Limb (tissue), 2 donors: ENCODE measurements around the gene SLC7A14.
A peak's percentile ranks its signal among the peaks of the same experiment; 100 is the strongest.

Source experiments
- DNase-seq, 2 donors: peaks; one replicate each; pipeline ENCODE4 v3.0.0-alpha.2; 2016; ENCODE audit errors: extremely low spot score in 2 of 2

The SLC7A14 gene

DNA sequence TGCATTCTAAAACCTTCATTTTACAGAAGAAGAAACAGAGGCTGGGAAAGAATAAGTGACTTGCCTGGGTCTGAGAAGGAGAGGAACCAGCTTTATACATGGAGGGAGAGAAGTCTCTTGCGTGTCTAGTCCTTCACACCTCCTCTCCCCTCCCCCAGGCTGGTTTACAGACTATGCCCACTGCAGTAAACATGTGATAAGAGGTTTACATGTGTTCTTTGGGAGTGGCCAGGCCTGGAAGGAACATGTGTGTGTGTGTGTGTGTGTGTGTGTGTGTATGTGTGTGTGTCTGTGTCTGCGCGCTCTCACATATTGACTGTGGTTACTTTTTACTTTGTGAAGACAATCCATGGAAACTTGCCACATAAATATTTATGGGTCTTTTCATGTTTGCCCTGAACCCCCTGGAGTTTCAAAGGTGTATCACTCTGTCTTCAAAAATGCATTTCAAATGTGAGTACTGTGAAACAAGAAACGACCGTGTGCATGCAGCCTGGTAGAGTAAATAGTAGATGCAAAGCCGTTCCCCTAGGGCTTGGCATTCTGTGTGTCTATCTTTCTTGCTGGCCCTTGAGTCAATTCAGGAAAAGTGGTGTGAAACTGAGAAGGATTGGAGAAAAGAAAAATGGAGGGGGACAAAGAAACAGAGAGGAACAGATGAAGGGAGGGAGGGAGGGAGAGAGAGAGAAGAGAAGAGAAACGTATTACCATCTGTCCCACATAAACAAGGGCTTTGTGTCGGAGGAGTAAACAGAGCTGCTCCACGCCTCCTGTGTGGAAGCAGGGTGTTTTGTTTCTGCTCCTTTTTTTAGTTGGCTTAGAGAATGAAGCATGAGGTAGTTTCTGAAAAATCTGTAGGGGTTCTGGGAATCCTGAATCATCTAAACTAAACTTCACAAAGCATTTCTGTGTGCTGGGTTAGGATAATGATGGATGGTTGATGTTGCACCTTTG lies 115.5 kb downstream of the SLC7A14 start:
- DNase-seq, result peak in 1 of 2 donors; percentile 47

DNA sequence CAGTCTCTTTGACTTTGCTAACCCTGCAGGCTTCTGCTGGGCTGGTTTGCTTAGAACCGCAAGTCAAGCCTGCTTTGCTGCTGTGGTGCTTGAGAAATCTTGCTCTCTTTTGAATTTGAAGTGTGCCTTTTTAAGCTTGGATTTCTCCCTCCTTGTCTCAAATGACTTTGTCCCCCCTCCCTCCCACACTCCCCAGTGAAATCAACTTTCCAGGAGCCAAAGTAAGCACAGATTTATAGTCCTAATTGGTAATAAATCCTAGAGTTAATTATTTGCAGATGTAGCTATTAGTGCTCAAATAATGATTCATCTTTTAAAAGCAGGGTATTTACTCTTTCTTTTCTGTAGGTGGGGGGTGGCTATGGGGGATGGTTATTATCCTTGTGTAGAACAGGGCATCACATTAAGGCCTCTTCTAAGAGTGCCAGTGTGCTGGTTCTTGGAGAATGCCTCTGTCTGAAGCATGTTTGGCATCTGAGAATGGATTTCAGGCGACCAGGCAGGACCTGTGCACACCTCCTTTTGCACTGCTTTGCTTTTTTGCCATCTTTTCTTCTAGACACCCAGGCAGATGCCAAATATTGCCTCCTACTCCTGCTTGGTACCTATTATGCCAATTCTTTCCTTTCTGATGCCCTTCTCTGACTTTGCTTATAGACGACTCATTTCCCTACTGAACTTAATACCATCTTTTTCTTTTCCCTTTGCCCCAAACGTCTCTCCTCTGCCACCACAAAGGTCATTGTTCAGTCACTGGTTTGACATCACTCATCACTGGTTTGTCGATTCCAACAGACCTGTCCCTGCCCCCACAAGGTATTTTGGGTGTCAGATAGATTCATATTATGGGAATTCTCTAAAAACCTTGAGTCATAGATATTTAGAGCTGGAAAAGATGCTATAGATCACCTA lies 116.5 kb downstream of the SLC7A14 start:
- DNase-seq, result no peak

DNA sequence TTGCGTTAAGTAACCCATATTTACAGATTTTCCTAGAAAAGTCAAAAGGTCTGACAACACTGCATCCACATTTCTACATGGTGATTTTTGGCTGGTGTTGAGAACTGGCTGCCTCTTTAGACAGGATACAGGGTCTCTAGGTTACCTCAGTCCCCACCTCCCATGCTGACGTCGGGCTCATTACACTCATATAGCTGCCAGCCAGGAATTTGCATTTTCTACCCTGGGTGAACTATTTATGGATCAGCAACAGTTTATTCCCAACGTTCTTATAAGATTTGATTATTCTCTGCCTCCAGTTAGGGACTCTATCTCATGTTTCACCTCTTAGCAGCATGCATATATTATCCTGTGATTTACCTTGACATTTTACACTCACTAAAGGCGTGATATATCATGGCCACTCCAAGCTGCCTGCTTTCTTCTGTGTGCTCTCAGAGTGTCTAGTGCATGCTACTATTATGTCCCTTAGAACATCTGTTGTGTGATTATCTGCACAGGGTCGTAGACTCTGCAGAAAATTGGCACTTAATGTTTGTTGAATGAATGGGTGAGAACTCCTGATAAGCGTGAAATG lies 118.2 kb downstream of the SLC7A14 start:
- no peak for DNase-seq

DNA sequence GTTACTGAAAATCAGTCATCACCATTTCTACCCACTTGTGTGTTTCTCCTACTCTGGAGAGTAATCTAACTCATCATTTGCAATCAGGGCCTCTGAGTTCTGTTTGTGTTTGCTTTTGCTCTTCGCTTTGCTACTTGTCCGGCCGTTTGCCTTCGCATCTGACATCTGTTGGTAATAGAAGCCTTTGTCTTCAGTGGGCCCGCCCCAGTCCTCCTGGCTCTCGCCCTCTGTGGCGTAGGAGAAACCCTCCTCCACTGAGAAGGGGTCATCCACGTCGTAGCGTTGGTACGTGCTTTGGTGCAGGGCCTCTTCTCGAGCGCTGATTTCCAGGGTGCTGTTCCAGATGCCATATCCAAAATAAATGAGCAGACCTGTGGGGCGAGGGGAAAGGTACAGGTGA lies 118.9 kb downstream of the SLC7A14 start:
- no peak for DNase-seq

DNA sequence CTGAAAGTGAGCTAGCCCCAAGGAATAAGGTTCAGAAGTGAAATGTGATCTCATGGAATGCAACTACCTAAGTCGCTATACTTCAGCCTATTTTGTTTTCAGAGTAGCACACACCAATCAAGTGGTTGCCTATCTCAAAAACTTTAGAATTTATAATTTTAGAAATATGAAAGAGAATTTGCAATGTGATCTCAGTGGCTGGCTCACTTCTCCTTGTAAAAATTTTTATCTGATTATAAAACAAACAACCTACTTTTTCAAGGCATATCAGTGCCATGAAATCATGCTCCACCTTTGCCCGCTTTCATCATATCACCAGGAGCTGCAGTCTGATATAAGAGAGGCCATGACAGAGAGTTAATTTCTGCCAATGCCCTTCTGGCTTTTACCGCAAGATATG lies 119.9 kb downstream of the SLC7A14 start:
- no peak for DNase-seq

DNA sequence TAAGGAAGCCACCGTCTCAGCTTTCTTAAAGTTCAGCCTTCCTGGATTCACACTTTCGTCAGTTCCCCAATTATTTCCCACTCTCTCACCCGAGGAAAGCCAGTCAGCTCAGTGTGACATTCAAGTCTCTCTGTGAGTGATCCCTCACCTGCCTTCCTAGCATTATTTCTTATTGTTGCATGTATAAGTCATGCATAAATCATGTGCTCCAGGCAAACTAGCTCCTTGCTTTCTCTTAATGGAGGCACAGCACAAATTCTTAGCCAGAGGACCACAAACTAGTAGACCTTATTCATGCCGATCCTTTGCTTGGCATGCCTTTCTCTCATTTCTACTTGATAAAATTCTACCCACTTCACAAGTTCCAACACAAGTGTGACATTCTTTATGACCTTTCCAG lies 122.9 kb downstream of the SLC7A14 start:
- DNase-seq, result no peak

DNA sequence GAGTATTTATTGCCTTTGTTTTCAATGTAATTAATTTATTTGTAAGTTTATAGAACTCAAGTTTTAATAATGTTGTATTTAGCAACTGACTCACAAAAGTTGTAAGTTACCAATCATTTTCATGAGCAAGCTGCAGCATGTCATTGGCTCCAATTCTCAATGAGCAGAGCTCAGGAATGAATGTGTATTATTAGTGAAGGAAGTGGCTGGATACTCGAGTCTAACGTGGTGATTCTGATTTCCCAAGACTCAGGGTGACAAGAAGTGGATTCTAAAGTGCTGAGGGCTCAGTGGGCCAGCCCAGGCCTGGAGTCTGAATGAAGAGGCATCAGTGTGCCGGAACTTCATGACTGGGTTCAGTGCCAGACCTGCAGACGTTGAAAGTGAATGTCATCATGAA lies 127.6 kb downstream of the SLC7A14 start:
- no peak for DNase-seq

DNA sequence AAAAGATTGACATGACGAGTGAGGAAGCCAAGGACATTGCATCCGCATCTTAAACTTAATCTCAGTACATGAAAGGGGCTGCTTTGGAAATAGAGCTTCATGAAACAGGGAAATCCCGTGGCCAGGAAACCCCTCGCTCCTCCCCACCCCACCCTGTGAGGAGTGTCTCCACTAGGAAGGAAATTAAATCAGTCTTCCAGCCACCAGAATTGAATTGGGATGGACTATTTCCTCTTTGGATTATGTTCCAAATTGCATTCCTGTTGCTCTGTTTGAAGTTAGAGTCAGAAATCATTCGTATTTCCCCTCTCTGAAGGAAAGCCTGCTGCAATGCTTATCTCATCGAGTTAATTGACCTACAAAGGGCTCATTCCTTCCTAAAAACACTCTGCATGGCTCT lies 131.4 kb downstream of the SLC7A14 start:
- DNase-seq, result no peak

DNA sequence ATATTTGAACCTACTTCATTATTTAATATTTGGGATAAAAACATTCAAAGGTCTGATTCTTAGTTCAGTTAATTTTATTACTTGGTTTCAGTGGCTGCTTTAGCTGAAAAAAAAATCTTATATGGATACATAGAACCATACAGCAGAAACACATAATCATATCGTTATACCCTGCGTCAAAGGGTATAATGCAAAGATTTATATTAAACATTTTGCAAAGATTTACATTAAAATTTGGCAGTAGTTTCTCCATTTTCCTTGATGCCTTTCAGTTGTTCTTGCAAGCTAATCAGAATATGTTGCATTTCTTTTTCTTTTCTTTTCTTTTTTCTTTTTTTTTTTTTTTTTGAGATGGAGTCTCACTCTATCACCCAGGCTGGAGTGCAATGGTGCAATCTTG lies 135.8 kb downstream of the SLC7A14 start:
- DNase-seq, result no peak

DNA sequence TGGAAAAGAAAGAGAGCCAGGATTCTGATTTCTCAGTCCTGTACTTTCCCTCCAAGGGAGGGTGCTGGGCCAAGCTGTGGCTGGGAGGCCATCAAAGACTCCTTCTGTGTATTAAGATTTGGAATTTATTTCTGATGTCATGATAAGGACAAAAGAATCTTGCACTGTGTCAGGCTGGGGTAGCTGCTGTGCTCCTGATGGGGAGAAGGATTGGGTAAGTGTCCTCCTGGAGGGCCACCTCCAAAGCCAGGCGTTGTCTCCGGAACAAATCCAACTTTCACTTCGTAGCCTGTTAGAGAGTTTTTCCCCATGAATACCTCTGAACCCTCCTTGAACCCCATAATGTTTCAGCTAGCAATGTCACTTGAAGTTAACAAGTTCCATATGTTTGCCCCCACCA lies 137.3 kb downstream of the SLC7A14 start:
- no peak for DNase-seq

DNA sequence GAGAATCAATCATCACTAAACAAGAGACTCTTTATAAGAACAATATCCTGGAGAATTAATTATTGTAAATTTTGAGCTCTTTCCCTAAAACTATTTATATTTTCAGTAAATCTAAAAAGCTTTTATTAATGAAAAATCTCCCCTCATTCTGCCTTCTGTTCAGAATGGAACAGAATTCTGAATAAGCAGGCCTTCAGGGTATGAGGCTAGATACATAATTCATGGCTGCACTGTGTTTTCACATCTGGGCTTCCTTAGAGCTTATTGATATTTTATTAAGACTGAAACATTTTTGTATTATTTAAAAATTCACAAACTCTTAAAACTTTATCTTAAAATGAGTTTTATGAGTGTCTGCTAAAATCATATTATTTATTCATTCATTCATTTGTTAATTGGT lies 142.4 kb downstream of the SLC7A14 start:
- no peak for DNase-seq

DNA sequence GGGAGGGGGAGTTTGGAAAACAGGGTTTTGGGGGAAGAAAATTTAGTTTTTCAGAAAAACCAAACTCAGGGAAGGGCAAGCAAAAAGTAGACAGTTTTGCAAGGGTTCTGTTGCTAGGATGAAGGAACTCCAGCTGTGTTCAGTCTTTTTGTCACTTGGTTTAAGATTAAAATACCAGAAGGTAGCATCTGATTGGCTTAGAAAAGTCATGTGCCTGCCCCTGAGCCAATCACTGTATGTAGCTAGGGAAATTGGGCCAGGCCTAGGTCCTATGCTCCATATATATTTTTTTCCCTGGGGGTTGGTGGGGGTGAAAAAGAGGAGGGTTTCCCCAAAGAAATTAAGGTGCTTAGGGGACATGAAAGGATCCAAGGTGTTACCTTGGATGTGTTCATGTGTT lies 142.9 kb downstream of the SLC7A14 start:
- no peak for DNase-seq

DNA sequence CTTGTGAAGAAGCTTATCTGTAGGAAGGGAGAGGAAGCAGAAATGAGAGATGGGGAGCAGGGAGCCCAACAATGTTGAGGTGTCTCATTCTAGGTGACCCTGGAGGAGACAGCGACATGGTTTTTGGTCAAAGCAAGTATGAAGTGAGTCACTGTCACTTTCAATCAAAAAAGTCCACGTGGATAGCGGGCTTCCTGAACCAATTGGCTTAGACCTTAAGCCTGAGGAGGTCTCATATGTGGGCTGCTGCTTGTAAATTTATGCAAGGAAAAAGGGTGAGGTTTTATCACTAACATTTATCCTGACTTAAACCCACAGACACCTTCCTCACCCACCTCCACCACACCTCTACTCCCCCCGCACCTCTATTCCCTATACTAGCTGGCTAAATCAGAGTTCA lies 144.5 kb downstream of the SLC7A14 start:
- DNase-seq, result no peak

DNA sequence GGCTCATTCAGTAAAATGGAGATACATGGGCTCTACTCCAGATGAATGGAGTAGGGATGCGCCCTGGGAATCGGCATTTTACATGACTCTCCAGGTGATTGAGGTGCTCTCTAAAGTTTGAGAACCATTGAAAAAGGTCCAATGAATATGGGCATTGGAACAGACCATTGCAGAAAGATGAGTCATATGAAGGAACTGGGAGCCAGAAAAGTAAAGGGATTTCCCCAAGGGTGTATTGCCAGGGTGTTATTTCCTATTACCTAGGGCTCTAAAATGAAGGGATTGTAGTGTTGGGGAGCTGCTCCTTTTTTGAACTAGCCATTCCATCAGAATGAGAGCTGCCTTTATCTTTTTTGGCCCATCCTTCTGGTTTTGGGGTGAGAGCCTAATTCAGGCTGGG lies 145.5 kb downstream of the SLC7A14 start:
- no peak for DNase-seq

DNA sequence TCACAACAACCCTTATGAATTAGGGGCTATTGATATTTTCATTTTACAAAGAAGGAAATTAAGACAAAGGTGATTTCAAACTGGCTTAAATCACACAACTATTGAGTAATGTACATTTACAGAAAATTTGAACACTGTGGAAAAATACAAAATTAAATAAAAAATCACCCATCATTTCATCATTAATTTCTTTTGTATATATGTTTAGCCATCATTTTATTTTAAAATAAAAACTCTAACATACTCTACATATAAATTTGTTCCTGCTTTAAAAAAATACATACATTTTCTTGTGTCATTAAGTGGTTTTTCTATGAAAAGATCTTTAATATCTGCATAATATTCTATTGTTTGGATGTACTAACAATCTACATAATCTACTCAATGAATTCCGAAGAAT lies 147.0 kb downstream of the SLC7A14 start:
- no peak for DNase-seq

DNA sequence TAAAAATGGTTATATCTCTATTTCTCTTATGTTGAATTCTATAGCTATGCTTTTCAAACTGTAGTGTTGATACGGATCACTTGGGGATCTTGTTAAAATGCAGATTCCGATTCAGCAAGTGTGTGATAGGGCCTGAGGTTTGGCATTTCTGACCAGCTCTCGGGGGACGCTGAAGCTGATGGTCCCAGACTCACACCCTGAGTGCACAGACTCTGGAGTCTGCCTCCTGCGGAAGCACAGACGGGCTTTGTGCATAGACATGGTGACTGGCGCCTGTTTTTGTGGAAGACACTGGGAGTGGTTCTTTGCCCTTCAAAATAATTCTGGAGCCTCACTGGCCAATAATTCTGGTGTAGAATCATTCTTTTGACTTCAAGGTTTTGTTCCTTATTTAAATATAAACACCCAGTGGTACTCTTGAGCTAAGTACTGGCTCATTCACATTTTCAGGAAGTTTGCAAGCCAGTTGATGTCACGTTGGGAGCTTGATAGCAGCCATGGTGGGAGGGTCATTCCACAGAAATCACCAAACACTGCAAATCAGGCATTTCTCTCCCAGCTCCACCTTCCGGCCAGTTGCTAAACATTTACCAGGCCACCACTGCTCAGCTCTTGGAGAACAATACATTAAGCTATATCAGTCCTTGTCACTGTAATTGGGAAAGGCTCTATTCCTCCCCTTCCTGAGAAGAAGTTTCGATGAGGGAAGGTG lies 148.0 kb downstream of the SLC7A14 start:
- no peak for DNase-seq

DNA sequence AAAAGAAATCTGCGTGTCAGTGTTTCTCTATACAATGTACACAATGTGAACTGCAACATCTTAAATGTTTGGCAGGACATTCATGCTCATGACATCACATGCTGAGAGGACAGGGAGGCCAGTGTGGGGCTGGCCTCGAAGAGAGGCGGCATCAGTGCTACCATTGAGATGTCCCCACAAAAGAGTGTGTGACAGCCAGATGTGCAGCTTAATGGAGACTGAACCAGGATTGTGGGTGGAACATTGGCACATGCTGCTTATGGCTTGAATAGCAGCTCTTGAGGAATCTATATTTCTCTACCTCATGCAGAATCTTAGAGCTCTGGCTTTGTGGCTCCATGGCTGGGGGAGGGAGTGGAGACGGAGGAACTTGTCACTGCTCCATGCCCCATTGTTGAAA lies 148.7 kb downstream of the SLC7A14 start:
- DNase-seq, result no peak

DNA sequence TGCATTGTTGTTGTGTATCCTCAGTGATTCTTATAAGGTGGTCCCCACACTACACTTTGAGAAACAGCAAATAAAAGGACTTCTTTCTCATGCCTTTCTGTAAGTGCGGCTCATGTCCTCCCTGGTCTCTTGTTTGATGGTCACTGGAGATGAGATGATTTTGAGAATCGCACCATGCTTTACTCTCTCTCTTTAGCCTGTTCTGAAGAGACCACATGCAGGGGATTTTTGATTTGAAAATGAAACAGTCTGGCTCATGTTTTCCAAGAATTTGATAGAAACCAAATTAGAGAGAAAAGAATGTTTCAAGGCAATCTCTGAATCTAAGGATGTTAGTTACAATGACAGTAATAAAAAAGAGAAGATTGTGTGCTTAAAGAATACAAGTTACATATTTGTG lies 149.2 kb downstream of the SLC7A14 start:
- DNase-seq, result no peak

DNA sequence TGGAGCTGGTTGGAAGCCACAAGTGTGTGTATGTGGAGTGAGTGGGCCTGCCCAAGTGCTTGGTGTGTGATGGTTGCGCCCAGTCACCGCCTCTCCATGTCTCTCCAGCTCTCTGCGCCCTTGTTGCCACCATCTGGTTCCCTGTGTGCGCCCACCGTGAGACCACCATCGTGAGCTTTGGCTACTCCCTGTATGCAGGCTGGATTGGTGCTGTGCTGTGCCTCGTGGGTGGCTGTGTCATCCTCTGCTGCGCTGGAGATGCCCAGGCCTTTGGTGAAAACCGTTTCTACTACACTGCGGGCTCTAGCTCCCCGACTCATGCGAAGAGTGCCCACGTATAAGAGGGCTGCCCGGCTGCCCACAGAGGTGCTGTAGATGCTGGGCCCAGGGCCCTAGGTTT lies 153.5 kb downstream of the SLC7A14 start:
- no peak for DNase-seq

DNA sequence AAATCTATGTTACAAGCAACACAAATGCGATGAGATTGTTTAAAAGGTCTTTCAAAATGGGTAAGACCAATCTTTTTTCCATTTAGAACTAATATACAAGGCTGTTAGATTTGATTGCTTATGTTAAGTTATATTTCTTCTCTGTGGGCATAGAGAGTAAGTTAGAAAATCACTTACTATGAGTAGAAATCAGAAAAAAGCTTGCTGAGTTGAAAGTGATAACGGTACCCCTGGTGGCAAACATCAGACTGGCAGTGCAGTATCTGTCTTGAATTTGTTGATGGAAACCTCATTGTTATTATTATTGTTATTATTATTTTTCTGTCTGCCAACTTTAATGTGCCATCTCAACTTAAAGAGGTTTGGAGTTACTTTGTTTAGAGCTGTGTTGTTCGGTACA lies 154.8 kb downstream of the SLC7A14 start:
- no peak for DNase-seq

DNA sequence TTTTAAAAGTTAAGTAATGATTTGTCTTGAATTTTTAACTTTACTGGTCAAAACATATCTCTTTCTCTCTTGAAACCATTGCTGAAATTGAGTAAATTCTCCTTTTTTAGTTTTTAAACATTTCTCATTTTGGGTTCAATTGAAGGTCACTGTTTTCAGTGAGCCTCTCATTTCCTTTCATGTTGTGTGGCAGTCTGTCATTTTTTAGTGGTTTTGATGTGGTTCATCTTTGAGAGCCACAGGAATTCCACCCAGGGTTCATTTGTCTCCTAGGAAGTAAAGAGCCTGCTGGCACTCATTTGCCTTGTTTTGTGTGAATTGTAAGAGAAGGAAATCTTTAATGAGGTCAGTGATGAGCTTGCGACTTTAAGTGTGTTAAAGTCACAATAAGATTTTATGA lies 156.8 kb downstream of the SLC7A14 start:
- no peak for DNase-seq
